Measurements from ENCODE around the gene FRY.

The FRY gene

GRCh38 chr13:32234914-32235313 lies 203.3 kb downstream of the FRY start:
- no peak overlapping the region for H3K4me3 ChIP-seq (ENCODE audit: low read depth, low read length)
- H3K36me3 ChIP-seq (ENCODE audit: control insufficient read depth, insufficient read depth, low read length), result no peaks in the 10 kb centered on the region
- no peak overlapping the region for H3K27ac ChIP-seq (ENCODE audit: low read depth, low read length)
- no peaks in the 10 kb centered on the region for H3K4me1 ChIP-seq (ENCODE audit: control insufficient read depth, insufficient read depth, low read length)
- H3K9ac ChIP-seq (ENCODE audit: low read length), result no peak overlapping the region
- no peaks in the 10 kb centered on the region for H3K9me3 ChIP-seq (ENCODE audit: control insufficient read depth, insufficient read depth, low read depth, low read length)
- no peaks in the 10 kb centered on the region for H3K27me3 ChIP-seq (ENCODE audit: control insufficient read depth, insufficient read depth, low read length)

- Histone ChIP-seq H3K4me1 (ENCODE audit: control insufficient read depth, insufficient read depth, low read length) (no peaks in the 10 kb centered on the region), H3K9me3 (ENCODE audit: control insufficient read depth, insufficient read depth, low read depth, low read length) (no peaks in the 10 kb centered on the region), H3K9ac (ENCODE audit: low read length) (no peak overlapping the region), H3K27ac (ENCODE audit: low read depth, low read length) (no peak overlapping the region), H3K27me3 (ENCODE audit: control insufficient read depth, insufficient read depth, low read length) (no peaks in the 10 kb centered on the region), H3K36me3 (ENCODE audit: control insufficient read depth, insufficient read depth, low read length) (no peaks in the 10 kb centered on the region), H3K4me3 (ENCODE audit: low read depth, low read length) (no peak overlapping the region)
Measured at GRCh38 chr13:32237681-32238080, 206.1 kb downstream of the FRY start.

GRCh38 chr13:32243695-32244094 lies 212.1 kb downstream of the FRY start:
- H3K9ac ChIP-seq (ENCODE audit: low read length), result no peak overlapping the region
- H3K27me3 ChIP-seq (ENCODE audit: control insufficient read depth, insufficient read depth, low read length), result no peaks in the 10 kb centered on the region
- H3K27ac ChIP-seq (ENCODE audit: low read depth, low read length), result no peak overlapping the region
- no peak overlapping the region for H3K4me3 ChIP-seq (ENCODE audit: low read depth, low read length)
- no peaks in the 10 kb centered on the region for H3K36me3 ChIP-seq (ENCODE audit: control insufficient read depth, insufficient read depth, low read length)
- H3K9me3 ChIP-seq (ENCODE audit: control insufficient read depth, insufficient read depth, low read depth, low read length), result no peaks in the 10 kb centered on the region
- no peaks in the 10 kb centered on the region for H3K4me1 ChIP-seq (ENCODE audit: control insufficient read depth, insufficient read depth, low read length)

DNA sequence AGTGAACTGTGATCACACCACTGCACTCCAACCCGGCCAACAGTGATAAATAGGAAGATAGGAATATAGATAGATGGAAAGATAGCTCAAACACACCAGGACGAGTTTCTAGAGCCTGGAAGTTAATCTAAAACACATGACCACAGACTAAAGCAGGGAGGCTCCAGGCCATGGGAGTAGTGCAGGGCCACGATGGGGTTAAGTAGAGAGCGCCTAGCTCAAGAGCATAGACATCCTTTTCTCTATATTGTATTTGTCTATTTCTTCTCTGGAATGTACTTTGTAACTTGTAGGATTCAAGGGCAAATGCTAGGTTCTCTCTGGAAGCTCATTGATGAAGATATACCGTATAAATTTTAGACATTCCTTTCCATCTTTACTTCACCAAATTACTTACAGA lies 214.0 kb downstream of the FRY start:
- H3K36me3 ChIP-seq (ENCODE audit: control insufficient read depth, insufficient read depth, low read length), result no peaks in the 10 kb centered on the region
- no peaks in the 10 kb centered on the region for H3K9me3 ChIP-seq (ENCODE audit: control insufficient read depth, insufficient read depth, low read depth, low read length)
- H3K27ac ChIP-seq (ENCODE audit: low read depth, low read length), result no peak overlapping the region
- no peaks in the 10 kb centered on the region for H3K4me1 ChIP-seq (ENCODE audit: control insufficient read depth, insufficient read depth, low read length)
- no peak overlapping the region for H3K4me3 ChIP-seq (ENCODE audit: low read depth, low read length)
- H3K9ac ChIP-seq (ENCODE audit: low read length), result no peak overlapping the region
- H3K27me3 ChIP-seq (ENCODE audit: control insufficient read depth, insufficient read depth, low read length), result no peaks in the 10 kb centered on the region

DNA sequence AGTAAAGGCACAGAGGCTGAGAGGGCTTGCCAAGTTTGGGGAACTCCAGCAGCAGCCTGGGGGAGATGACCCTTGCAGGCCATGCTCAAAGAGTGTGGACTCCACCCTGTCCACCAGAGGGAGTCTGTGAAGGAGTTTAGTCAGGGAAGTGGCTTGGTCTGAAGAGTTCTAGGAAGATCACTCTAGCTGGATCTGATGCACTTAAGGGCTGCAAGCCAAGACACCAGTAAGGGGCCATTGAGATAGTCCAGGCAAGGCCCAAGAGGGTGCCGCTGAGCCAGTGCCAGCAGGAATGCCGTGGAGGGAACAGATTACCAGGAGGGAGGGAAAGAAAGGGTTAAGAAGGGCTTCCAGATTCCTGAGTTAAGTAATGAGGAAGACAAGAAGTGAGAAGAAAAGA lies 214.9 kb downstream of the FRY start:
- H3K27me3 ChIP-seq (ENCODE audit: control insufficient read depth, insufficient read depth, low read length), result no peaks in the 10 kb centered on the region
- H3K4me1 ChIP-seq (ENCODE audit: control insufficient read depth, insufficient read depth, low read length), result no peaks in the 10 kb centered on the region
- H3K9ac ChIP-seq (ENCODE audit: low read length), result no peak overlapping the region
- H3K4me3 ChIP-seq (ENCODE audit: low read depth, low read length), result no peak overlapping the region
- H3K9me3 ChIP-seq (ENCODE audit: control insufficient read depth, insufficient read depth, low read depth, low read length), result no peaks in the 10 kb centered on the region
- no peak overlapping the region for H3K27ac ChIP-seq (ENCODE audit: low read depth, low read length)
- H3K36me3 ChIP-seq (ENCODE audit: control insufficient read depth, insufficient read depth, low read length), result no peaks in the 10 kb centered on the region

- Histone ChIP-seq H3K9ac (ENCODE audit: low read length) (no peak overlapping the region), H3K4me3 (ENCODE audit: low read depth, low read length) (no peak overlapping the region), H3K27me3 (ENCODE audit: control insufficient read depth, insufficient read depth, low read length) (no peaks in the 10 kb centered on the region), H3K9me3 (ENCODE audit: control insufficient read depth, insufficient read depth, low read depth, low read length) (no peaks in the 10 kb centered on the region), H3K27ac (ENCODE audit: low read depth, low read length) (no peak overlapping the region), H3K4me1 (ENCODE audit: control insufficient read depth, insufficient read depth, low read length) (no peaks in the 10 kb centered on the region), H3K36me3 (ENCODE audit: control insufficient read depth, insufficient read depth, low read length) (no peaks in the 10 kb centered on the region)
Measured at GRCh38 chr13:32247887-32248286, 216.3 kb downstream of the FRY start.

DNA sequence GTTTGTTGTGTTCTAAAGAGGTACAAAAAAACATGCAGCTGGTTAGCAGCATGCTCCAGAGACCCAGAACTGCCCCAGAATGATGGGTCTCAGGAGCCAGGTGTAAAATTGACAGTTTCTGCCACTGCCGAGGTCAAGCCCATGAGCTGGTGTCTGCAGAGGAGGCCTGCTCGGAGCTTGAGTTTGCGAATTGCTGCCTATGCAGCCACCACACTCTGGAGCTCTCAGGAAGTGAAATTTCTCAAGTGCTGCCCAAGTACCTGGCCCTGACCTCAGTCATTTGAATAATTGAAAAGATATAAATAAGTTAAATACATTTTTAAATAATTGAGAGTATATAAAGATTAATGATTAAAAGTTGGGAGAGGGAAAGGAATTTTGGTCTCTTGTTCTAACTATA lies 217.2 kb downstream of the FRY start:
- Histone ChIP-seq H3K4me3 (ENCODE audit: low read depth, low read length) (no peak overlapping the region), H3K36me3 (ENCODE audit: control insufficient read depth, insufficient read depth, low read length) (no peaks in the 10 kb centered on the region), H3K9ac (ENCODE audit: low read length) (no peak overlapping the region), H3K4me1 (ENCODE audit: control insufficient read depth, insufficient read depth, low read length) (no peaks in the 10 kb centered on the region), H3K9me3 (ENCODE audit: control insufficient read depth, insufficient read depth, low read depth, low read length) (no peaks in the 10 kb centered on the region), H3K27me3 (ENCODE audit: control insufficient read depth, insufficient read depth, low read length) (no peaks in the 10 kb centered on the region), H3K27ac (ENCODE audit: low read depth, low read length) (no peak overlapping the region)

DNA sequence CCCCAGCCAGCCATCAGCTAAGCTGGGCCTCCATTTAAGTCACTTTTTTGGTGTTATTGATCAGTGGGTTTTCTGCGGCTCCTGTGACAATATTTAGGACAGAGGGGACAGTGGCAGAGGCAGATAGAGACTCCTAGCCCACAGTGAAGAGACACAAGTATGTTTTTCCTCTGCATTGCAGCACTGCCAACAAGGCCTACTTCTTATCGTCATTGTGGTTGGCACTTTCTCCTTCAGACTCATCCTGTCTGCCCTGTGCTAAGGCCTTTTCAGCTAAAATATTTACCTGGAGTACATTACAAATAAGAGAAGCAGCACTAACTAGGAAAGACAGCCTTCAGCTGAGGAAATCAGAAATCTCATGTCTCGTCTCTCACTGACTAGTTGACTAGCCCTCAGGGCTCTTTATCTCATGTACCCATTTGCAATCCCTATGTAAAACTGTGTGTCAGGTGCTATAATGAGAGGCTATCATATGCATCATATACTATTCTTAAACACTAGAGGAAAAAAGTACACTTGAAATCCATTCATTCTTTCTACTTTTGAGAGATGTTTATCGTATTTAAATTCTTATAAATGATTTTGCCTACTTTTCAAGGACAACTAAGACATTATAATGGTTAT lies 221.4 kb downstream of the FRY start:
- Histone ChIP-seq H3K4me3 (ENCODE audit: low read depth, low read length) (no peak overlapping the region), H3K9ac (ENCODE audit: low read length) (no peak overlapping the region), H3K9me3 (ENCODE audit: control insufficient read depth, insufficient read depth, low read depth, low read length) (no peaks in the 10 kb centered on the region), H3K27me3 (ENCODE audit: control insufficient read depth, insufficient read depth, low read length) (no peaks in the 10 kb centered on the region), H3K4me1 (ENCODE audit: control insufficient read depth, insufficient read depth, low read length) (no peaks in the 10 kb centered on the region), H3K36me3 (ENCODE audit: control insufficient read depth, insufficient read depth, low read length) (no peaks in the 10 kb centered on the region), H3K27ac (ENCODE audit: low read depth, low read length) (no peak overlapping the region)

- H3K27me3 ChIP-seq (ENCODE audit: control insufficient read depth, insufficient read depth, low read length), result no peaks in the 10 kb centered on the region
- no peaks in the 10 kb centered on the region for H3K36me3 ChIP-seq (ENCODE audit: control insufficient read depth, insufficient read depth, low read length)
- no peak overlapping the region for H3K4me3 ChIP-seq (ENCODE audit: low read depth, low read length)
- no peaks in the 10 kb centered on the region for H3K4me1 ChIP-seq (ENCODE audit: control insufficient read depth, insufficient read depth, low read length)
- no peaks in the 10 kb centered on the region for H3K9me3 ChIP-seq (ENCODE audit: control insufficient read depth, insufficient read depth, low read depth, low read length)
- no peak overlapping the region for H3K27ac ChIP-seq (ENCODE audit: low read depth, low read length)
- H3K9ac ChIP-seq (ENCODE audit: low read length), result no peak overlapping the region
Measured at GRCh38 chr13:32253911-32254399, 222.4 kb downstream of the FRY start.

- no peaks in the 10 kb centered on the region for H3K9me3 ChIP-seq (ENCODE audit: control insufficient read depth, insufficient read depth, low read depth, low read length)
- H3K4me3 ChIP-seq (ENCODE audit: low read depth, low read length), result no peak overlapping the region
- no peaks in the 10 kb centered on the region for H3K4me1 ChIP-seq (ENCODE audit: control insufficient read depth, insufficient read depth, low read length)
- H3K9ac ChIP-seq (ENCODE audit: low read length), result no peak overlapping the region
- H3K36me3 ChIP-seq (ENCODE audit: control insufficient read depth, insufficient read depth, low read length), result no peaks in the 10 kb centered on the region
- H3K27me3 ChIP-seq (ENCODE audit: control insufficient read depth, insufficient read depth, low read length), result no peaks in the 10 kb centered on the region
- no peak overlapping the region for H3K27ac ChIP-seq (ENCODE audit: low read depth, low read length)
Measured at GRCh38 chr13:32254416-32254815, 222.8 kb downstream of the FRY start.

- H3K27ac ChIP-seq (ENCODE audit: low read depth, low read length), result no peak overlapping the region
- H3K4me1 ChIP-seq (ENCODE audit: control insufficient read depth, insufficient read depth, low read length), result no peaks in the 10 kb centered on the region
- no peak overlapping the region for H3K9ac ChIP-seq (ENCODE audit: low read length)
- H3K27me3 ChIP-seq (ENCODE audit: control insufficient read depth, insufficient read depth, low read length), result no peaks in the 10 kb centered on the region
- H3K9me3 ChIP-seq (ENCODE audit: control insufficient read depth, insufficient read depth, low read depth, low read length), result no peaks in the 10 kb centered on the region
- no peak overlapping the region for H3K4me3 ChIP-seq (ENCODE audit: low read depth, low read length)
- H3K36me3 ChIP-seq (ENCODE audit: control insufficient read depth, insufficient read depth, low read length), result no peaks in the 10 kb centered on the region
Measured at GRCh38 chr13:32254916-32255723, 223.5 kb downstream of the FRY start.
